GM19025 (cell line): ENCODE measurements around the gene SCO2.
"Not testable (repeated sequence)": the region's sequence is repeated elsewhere in the genome, so short reads cannot be mapped to it uniquely, and the experiment has no call there.

Experiments used
- ATAC-seq: cut with Tn5 transposase; IDR thresholded peaks from one replicate; pipeline ENCODE4 v1.9.1; 2021; ENCODE audit warnings: mild to moderate bottlenecking, low read depth, moderate library complexity; ENCODE audit not compliant: unreplicated experiment

Gene SCO2

DNA sequence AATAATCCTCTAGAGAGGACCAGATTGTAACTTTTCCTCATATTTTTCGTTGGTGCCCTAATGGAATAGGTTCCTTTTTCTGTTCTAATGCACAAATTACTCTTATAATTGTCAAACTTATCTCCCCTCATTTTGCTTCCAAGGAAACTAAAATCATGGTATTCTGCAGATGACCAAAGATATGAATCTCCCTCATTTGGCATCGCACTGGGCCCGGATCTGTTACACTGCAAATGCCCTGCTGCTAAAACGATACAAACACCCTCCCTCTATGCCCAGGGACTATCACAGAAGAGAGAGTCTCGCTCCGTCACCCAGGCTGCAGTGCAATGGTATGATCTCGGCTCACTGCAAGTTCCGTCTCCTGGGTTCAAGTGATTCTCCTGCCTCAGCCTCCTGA lies 27.9 kb upstream of the SCO2 start:
- no peak for ATAC-seq

DNA sequence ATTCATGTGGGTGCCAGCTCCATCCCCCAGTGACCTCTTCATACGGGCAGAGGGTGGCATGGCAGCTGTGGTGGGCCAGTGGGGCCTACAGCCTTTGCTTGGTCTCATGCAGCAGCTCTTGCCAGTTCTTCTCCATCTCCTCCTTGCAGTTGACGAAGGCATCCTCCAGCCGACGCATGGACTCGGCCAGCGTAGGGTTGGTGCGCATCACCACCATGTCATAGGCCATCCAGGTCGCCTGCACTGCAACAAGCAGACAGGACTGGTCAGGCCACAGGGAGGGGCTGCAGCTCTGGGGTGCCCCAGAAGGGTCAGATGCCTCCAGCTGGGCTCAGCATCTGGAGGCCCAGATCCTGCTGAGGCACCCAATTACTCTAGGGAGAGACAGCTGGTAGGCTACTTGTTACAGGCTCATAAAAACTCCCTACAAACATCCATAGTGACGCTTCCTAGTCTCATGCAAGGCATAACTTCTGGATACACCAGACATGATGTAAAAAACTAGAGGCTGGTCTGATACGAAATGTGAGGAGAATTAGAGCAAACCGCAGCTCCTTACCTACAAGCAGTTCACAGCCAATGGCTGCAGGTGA lies 25.9 kb upstream of the SCO2 start:
- ATAC-seq: no peak

DNA sequence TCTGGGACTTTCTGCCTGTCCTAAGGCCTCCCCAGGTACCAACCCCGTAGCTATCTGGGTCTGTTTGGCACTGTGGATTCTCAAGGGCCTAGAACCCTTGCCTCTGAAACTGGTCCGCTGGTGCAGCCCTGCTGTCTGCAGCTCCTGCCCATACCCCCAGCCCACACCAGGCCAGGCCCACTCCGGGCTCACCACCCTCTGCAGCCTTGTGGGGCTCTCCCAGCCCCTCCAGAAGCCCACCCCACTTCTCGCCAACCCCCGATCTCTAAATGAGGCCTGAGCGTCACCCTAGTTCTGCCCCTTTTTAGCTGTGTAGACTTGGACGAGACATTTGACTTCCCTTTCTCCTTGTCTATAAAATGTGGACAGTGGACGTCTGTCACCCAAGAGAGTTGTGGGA lies 25.0 kb upstream of the SCO2 start:
- ATAC-seq: no peak

DNA sequence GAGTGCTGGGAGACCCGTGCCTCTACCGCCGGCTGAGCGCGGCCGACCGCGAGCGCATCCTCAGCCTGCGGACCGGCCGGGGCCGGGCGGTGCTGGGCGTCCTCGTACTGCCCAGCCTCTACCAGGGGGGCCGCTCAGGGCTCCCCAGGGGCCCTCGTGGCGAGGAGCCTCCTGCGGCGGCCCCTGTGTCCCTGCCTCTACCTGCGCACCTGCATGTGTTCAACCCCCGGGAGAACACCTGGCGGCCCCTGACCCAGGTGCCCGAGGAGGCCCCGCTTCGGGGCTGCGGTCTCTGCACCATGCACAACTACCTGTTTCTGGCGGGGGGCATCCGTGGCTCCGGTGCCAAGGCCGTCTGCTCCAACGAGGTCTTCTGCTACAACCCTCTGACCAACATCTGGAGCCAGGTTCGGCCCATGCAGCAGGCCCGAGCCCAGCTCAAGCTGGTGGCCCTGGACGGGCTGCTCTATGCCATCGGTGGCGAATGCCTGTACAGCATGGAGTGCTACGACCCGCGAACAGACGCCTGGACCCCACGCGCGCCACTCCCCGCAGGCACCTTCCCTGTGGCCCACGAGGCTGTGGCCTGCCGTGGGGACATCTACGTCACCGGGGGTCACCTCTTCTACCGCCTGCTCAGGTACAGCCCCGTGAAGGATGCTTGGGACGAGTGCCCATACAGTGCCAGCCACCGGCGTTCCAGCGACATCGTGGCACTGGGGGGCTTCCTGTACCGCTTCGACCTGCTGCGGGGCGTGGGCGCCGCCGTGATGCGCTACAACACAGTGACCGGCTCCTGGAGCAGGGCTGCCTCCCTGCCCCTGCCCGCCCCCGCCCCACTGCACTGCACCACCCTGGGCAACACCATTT lies 23.8 kb upstream of the SCO2 start:
- no peak for ATAC-seq

DNA sequence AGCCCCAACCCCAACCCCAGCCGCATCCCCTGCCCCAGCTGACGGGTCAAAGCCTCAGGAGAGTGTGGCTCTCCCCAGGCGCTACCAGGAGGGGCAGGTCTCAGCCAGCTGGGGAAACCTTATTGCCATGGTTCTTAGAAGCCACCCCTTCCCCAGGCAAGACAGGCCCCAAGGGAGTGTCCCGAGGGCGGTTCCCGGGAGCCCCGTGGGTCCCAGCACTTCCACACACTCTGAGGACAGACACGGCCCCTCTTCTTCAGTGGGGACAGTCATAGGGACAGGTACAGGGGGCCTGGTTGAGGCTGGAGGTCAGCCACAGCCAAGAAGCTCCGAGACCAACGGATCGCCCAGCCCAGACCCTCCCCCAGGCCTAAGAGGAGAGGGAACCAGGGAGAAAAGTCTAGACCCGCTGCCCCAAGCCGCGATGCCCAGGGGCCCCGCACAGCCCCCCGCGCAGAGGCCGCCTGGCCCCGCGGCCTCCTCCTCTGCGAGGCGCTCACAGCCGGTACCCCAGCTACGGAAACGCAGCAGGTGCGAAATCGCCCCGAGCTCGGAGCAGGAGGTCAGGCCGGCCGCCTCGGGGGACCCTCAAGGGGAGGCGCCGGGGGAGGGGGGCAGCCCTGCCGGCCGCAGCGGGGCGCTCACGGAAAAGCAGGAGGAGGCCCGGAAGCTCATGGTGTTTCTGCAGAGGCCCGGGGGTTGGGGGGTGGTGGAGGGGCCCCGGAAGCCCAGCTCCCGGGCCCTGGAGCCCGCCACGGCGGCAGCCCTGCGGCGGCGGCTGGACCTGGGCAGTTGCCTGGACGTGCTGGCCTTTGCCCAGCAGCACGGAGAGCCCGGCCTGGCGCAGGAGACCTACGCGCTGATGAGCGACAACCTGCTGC lies 22.9 kb upstream of the SCO2 start:
- no peak for ATAC-seq

DNA sequence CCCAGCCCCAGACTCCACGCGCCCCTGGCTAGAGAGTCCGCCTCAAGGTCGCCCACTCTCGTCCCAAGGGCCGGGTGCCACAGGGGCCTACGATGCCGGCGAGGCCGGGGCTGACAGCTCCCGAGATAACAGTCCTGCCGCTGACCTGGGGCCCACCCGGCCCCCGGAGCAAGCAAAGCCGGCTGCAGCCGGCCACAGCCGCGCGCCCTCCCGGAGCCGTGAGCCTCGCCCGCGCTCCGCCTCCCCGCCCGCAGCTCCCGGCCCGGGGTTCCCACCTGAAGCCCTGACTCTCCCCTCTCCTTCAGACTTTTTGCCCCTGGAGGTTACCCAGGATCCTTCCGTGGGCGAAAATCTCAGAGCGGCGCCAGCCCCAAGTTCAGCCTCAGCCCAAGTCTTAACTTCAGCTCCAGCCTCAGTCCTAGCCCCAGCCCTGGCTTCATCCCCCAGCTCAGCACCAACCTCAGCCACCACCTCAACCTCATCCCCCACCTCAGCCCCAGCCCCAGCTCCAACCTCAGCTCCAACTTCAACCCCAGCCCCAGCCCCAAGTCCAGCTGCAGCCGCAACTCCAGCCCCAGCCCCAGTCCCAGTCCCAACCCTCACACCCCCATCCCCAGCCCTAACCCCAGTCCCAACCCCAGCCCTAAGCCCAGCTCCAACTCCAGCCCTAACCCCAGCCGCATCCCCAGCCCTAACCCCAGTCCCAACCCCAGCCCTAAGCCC lies 22.0 kb upstream of the SCO2 start:
- no peak for ATAC-seq

DNA sequence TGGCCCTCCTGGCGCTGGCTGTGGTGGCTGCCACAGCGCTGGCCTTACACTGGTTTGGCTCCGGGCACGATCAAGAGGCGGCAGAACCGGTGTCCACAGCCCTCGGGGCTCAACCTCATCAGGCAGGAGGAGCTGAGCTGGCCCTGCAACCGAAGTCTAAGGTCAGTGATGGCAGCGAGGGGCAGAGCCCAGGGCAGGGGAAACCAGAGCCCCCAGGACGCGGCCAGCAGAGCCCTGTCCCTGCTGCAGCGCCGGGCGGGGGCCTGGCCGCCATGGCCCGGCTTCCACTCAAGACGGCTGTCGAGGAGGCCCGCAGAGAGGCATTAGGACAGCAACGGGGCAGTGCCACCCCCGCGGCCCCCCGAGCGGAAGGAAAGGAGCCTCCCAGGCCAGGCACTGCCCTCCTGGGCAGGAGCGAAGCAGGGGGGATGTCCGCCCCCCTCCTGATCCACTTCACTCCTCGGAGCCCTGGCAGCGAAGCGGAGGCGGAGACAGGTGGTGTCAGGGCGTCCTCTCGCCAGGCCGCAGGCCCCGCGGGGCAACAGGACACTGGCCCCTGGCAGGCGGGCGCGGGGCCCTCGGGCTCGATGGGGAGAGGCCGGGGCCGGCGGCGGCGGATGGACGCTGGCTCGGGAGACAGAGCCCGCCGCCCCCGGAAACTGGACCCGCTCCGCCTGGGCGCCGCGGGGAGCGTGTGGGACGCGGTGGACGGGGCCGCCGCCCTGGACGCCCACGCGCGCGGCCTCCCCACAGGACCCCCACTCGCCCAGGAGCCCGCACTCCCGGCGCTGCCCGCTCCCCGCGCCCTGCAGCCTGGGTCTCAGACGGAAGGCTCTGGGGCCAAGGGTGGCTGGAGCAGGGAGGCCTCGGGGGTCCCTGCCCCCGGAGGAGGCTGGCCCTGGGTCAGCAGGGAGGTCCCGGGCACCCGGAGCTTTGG lies 21.2 kb upstream of the SCO2 start:
- ATAC-seq: no peak

DNA sequence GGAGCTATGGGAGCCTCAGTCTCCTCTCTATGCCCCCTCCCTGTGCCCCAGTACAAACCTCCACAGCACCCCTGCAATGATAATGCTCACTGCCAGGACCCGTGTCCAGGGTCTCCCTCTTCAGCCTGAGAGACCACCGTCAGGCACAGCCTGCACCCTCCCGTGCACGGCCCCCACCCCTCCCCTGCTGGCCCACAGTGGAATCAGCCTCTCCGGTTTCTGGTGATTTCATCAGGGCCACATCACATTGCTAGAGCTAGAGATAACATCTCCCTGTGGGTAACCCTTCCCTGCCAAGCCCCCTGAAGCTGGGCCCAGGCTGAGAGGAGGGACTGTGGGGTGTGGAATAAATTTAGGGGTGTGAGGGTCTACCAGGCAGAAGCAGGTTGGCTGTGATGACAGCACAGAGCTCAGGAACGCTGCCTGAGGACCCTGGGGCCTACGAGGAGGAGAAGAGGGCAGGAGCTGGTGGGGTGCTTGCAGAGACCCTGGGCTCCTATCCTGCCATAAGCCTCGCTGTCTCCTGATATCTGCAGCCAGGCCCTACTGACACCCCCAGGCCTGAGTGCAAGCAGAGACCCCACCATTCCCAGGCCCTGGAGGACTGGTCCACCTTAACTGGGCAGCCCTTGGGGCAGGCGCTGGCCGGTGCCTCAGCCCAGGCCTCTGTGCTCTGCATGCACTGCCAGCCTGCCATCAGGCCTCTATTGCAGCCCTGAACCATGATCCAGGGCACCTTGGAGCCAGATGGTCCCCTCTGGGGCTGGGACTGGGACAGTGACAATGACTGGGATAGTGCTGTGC lies 20.3 kb upstream of the SCO2 start, which contains the start of gene KLHDC7B:
TSS of gene KLHDC7B (plus strand) at position 378 of the 804 bp plus-strand sequence. CDS start at position 723, 345 bp downstream.
- no peak for ATAC-seq

DNA sequence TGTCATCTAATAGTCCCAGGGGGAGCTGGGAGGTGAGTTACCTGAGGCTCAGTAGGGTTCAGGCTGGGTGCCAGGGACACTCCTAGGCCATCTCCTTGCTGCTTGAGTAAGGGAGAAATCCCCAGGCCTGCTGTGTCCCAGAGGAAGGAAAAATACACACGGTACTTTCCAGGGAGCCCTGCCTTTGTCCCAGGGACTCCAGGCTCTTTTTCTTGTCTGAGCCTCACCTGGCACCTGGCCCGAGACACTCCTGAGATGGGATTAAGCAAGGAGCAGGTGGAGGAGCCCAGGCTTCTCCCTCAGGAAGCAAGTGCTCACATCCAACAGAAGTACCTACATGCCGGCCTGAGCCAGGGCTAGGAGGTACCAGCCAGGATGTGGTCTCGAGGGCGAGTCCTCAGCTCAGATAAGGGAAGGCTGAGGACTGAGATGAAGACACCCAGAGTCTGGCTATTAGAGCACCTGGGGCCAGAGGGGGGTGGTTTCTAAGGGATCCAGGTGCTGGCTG lies 19.4 kb upstream of the SCO2 start:
- ATAC-seq: no peak

DNA sequence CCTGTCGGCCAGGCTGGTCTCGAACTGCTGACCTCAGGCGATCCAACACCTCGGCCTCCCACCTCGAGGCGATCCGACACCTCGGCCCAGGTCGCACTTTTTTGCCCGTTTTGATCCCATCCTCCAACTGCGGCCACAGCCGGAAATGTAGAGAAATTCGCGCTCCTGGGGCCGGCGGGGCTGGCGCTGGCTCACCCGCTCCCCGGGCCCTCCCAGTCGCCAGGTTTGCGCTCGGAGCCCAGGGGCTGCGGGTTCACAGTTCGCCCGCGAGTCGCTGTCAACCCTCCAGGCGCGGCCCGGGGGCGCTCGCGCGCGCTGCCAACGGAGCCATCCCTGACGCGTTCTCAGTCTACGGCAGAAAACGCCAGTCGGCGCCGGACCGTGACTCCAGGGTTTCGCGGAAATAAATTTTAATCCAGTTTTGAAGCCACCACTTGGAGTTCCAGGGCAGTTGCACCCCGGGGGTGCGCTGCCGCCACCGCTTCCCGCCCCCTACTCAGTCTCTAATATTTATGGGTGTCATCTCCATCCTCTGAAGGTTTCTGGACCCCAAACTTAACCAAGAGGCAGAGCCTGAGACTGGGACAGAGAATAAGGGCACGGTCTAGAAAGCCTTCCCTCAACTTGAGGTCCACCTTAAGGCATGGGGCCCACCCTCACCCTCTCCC lies 18.8 kb upstream of the SCO2 start:
- ATAC-seq: no peak

DNA sequence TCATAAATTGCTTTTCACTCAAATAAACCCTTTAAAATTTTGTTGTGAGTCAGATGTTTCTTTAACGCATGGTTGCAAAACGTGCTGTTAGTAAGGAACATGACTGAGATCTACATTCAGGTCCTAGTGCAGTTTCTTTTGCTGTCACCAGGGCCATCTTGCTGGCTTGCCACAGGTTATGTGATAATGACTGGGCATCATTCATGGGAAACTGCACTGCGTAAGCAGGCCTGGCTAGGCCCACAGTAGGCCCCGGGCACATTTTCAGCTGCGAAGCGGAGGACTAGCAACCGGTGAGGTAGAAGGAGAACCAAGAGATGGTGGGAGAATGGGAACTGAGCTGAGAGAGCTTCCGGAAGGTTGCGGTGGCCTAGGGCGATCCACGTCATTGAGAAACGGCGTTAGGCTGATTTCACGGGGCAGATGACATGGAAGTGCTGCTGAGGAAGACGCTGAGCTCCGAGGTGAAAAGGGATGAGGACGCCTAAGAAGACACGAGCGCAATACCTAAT lies 17.1 kb upstream of the SCO2 start:
- ATAC-seq: peak; percentile 29

DNA sequence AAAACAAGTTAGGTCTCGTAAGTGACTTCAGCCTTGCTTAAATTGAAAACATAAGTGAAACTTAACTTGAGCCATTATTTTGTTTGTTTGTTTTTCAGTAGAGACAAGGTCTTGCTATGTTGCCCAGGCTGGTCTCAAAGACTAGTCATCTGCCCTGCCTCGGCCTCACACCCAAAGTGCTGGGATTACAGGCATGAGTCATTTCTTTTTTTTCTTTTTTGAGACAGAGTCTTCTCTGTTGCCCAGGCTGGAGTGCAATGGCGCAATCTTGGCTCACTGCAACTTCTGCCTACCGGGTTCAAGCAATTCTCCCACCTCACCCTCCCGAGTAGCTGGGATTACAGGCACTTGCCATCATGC lies 16.2 kb upstream of the SCO2 start:
- not testable (repeated sequence) for ATAC-seq

DNA sequence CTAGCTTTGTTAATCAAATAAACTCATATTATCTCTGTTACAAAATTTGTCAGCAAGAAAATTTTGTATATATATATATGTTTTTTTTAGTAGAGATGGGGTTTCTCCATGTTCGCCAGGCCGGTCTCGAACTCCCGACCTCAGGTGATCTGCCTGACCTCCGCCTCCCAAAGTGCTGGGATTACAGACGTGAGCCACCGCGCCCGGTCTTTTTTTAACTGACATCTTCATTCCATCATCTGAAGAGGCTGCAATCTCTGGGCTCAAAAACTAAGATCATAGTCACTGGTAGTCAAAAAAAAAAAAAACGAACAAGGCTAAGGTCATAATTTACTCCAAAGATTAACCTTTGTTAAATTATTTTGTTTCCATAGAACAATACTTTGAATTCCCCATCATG lies 15.0 kb upstream of the SCO2 start:
- no peak for ATAC-seq

DNA sequence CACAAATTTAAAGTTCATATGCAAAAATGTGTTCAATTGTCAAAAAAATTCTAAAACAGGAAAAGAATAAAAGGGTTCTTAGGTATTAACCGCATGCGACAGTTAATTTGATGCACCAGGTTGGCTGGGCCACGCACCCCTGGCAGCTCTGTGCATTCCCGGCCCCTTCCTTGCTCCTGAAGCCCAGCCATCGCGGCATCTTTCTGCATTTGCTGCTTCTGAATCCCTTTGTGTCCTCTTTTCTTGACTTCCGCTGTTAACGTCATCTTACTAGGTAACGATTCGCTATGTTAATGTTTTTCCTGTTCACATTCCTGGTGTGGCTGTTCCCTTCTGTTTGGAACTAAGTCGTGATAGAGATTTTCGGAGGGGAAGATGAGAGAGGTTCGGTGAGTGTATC lies 12.4 kb upstream of the SCO2 start:
- no peak for ATAC-seq

DNA sequence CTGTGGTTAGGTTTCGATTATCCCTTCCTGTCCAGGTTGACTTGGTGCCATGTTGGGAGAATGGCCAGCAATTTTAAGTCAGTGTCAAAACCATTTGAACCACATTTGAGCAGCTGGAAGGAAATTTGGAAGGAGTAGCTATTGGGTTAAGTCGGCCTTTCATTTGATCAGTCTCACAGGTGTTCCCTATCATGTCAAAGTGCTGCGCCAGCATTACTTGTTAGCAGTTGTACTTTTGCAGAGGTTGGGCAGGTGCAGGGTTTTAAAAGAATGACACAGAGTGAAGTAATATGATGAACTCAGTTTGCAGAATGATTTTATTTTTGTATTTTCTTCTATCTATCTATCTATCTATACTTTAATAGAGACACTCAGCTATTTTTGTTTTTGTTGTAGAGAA lies 10.8 kb upstream of the SCO2 start:
- no peak for ATAC-seq

DNA sequence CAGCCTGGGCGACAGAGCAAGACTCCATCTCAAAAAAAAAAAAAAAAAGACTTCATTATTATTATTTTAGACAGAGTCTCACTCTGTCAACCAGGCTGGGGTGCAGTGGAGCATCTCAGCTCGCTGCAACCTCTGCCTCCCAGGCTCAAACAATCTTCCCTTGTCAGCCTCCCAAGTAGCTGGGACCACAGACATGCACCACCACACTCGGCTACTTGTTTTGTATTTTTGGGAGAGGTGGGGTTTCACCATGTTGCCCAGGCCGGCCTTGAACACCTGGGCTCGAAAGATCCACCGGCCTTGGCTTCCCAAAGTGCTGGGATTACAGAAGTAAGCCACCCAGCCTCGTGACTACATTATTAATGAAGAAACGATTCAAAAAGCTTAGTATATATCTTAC lies 9.7 kb upstream of the SCO2 start:
- ATAC-seq: no peak

DNA sequence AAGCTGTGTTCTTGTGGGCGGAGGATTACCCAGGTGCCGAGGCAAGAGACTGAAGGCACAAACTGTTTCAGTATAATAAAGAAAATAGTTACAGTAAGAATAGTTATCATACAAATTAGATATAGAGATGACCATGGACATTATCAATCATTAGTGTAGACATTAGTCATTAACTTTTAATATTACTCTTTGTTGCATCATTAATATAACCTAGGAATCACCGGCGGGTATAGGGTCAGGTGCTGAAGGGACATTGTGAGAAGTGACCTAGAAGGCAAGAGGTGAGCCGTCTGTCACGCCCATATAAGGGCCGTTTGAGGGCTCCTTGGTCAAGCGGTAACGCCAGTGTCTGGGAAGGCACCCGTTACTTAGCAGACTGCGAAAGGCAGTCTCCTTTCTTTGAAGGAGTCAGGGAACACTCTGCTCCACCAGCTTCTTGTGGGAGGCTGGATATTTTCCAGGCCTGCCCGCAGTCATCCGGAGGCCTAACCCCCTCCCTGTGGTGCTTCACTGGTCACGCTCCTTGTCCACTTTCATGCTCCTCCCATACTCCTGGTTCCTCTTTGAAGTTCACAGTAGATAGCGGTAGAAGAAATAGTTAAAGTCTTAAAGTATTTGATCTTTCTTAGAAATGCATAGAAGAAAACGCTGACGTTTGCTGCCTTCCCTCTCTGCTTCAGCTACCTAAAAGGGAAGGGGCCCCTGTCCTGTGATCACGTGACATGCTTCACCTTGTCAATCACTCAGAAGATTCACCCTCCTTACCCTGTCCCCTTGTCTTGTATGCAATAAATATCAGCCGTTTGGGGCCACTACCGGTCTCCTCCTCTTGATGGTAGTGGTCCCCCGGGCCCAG lies 8.7 kb upstream of the SCO2 start:
- not testable (repeated sequence) for ATAC-seq
